Measurements from ENCODE around the gene IGFLR1.
"Not testable (repeated sequence)": the region's sequence is repeated elsewhere in the genome, so short reads cannot be mapped to it uniquely, and the experiment has no call there.

The IGFLR1 gene

GRCh38 chr19:35777086-35777841 lies 35.0 kb upstream of the IGFLR1 start:
- Histone ChIP-seq H3K9me3 (ENCODE audit: control insufficient read depth, low read length) (no peaks in the 10 kb centered on the region), H3K27me3 (replicated peaks; ENCODE audit: control insufficient read depth, insufficient read depth, low read length, poor library complexity, severe bottlenecking) (no peaks in the 10 kb centered on the region), H3K4me1 (ENCODE audit: control insufficient read depth, insufficient read depth, low read length, poor library complexity, severe bottlenecking) (peaks cover 17% of the 10 kb centered on the region), H3K27ac (ENCODE audit: insufficient read depth, low read length, poor library complexity, severe bottlenecking) (no peak overlapping the region), H3K4me3 (ENCODE audit: insufficient read depth, low read depth, low read length, poor library complexity, severe bottlenecking) (no peak overlapping the region), H3K36me3 (ENCODE audit: control insufficient read depth, insufficient read depth, low read length) (no peaks in the 10 kb centered on the region)
- no peak for DNase-seq

- Histone ChIP-seq H3K9me3 (ENCODE audit: control insufficient read depth, low read length) (no peaks in the 10 kb centered on the region), H3K4me3 (ENCODE audit: insufficient read depth, low read depth, low read length, poor library complexity, severe bottlenecking) (peak overlapping the region; percentile 59), H3K4me1 (ENCODE audit: control insufficient read depth, insufficient read depth, low read length, poor library complexity, severe bottlenecking) (peaks cover 17% of the 10 kb centered on the region), H3K27ac (ENCODE audit: insufficient read depth, low read length, poor library complexity, severe bottlenecking) (no peak overlapping the region), H3K36me3 (ENCODE audit: control insufficient read depth, insufficient read depth, low read length) (no peaks in the 10 kb centered on the region), H3K27me3 (replicated peaks; ENCODE audit: control insufficient read depth, insufficient read depth, low read length, poor library complexity, severe bottlenecking) (no peaks in the 10 kb centered on the region)
- no peak for DNase-seq
Observed at GRCh38 chr19:35776102-35776788, 34.0 kb upstream of the IGFLR1 start.

DNA sequence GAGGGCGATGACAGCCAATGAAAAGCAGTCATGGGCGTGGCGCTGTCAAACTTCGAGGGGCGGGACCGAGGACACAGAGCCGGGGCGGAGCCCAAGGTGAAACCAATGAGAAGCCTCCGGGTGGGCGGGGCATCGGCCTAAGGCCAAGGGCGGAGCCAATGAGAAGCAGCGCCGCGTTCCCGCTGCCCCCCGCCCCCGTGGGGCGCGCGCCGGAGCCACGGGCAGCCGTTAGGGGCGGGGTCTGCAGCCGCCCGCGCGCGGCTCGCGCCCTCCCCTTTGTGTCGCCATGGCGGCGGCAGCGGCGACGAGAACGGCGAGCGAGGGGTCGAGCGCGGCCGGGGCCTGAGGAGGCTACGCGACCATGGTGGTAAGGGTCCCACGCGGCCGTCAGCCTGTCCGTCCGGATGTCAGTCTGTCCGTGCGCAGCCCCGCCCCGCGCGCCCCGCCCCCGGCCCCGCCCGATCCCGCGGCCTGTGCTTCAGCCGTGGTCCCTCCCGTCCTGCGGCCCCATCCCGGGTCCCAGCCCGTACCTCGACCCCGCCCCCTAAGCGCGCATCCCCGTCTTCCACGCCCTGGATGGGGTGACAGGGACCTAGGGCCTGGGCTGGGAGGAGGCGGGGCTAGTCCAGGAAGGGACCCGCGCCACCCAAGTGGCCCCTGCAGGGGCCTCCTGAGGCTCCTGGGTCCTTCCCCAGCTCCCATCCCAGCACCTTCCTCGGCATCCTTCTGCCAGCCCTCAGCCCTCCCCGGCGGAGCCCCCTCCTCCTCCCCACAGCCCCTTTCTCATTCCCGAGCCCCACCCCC lies 33.2 kb upstream of the IGFLR1 start, which contains the start of gene ARHGAP33:
ARHGAP33 (plus strand) TSS at position 267 of the 804 bp plus-strand sequence; CDS start at position 362, 95 bp downstream.
- no peak within 1 kb of the TSS for H3K27ac ChIP-seq (ENCODE audit: insufficient read depth, low read length, poor library complexity, severe bottlenecking)
- peak within 1 kb of the TSS; percentile 59 for H3K4me3 ChIP-seq (ENCODE audit: insufficient read depth, low read depth, low read length, poor library complexity, severe bottlenecking)
- no peaks in the 10 kb centered on the region for H3K27me3 ChIP-seq (replicated peaks; ENCODE audit: control insufficient read depth, insufficient read depth, low read length, poor library complexity, severe bottlenecking)
- DNase-seq: peak; percentile 97 to 99 (median 97)
- H3K36me3 ChIP-seq (ENCODE audit: control insufficient read depth, insufficient read depth, low read length): no peaks in the 10 kb centered on the region
- no peaks in the 10 kb centered on the region for H3K9me3 ChIP-seq (ENCODE audit: control insufficient read depth, low read length)
- H3K4me1 ChIP-seq (ENCODE audit: control insufficient read depth, insufficient read depth, low read length, poor library complexity, severe bottlenecking): peaks cover 17% of the 10 kb centered on the region

GRCh38 chr19:35775046-35775297 lies 32.7 kb upstream of the IGFLR1 start:
- Histone ChIP-seq H3K27ac (ENCODE audit: insufficient read depth, low read length, poor library complexity, severe bottlenecking) (no peak overlapping the region), H3K4me1 (ENCODE audit: control insufficient read depth, insufficient read depth, low read length, poor library complexity, severe bottlenecking) (peaks cover 17% of the 10 kb centered on the region), H3K27me3 (replicated peaks; ENCODE audit: control insufficient read depth, insufficient read depth, low read length, poor library complexity, severe bottlenecking) (no peaks in the 10 kb centered on the region), H3K36me3 (ENCODE audit: control insufficient read depth, insufficient read depth, low read length) (no peaks in the 10 kb centered on the region), H3K9me3 (ENCODE audit: control insufficient read depth, low read length) (no peaks in the 10 kb centered on the region), H3K4me3 (ENCODE audit: insufficient read depth, low read depth, low read length, poor library complexity, severe bottlenecking) (peak overlapping the region; percentile 50)
- DNase-seq: no peak

DNA sequence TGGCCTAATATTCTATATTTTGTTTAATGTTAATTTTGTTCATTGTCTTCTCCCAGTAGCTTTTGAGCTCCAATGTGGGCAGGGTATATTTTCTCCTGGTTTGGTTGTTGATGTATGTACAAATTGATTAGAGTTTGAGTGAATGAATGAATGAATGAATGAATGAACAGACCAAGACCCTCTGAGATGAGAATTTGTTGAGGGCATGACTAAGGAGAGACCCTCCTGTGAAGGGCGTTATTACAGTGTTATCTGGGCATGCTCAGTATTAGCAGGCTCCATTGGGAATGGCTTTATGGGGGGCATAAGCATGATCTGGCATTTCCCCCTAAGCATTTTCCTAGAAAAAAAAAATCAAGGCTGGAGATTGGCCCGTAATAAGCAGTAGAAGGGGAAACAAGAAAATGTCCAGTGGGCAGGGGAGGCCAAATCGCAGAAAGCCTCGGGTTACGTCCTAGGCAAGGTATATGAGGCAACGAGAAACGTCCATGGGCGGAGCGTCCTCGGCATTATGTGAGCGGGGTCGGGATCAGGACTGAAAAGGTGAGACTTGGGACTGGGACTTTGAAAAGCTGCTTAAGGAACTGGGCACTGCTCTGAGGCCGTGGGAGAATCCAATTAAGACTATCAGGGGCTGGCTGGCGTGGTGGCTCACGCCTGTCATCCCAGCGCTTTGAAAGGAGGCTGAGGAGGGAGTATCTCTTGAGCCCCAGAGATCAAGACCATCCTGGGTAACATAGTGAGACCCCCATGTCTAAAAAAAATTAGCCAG lies 32.2 kb upstream of the IGFLR1 start:
- no peaks in the 10 kb centered on the region for H3K27me3 ChIP-seq (replicated peaks; ENCODE audit: control insufficient read depth, insufficient read depth, low read length, poor library complexity, severe bottlenecking)
- no peak for DNase-seq
- no peaks in the 10 kb centered on the region for H3K36me3 ChIP-seq (ENCODE audit: control insufficient read depth, insufficient read depth, low read length)
- H3K4me1 ChIP-seq (ENCODE audit: control insufficient read depth, insufficient read depth, low read length, poor library complexity, severe bottlenecking): peaks cover 17% of the 10 kb centered on the region
- H3K4me3 ChIP-seq (ENCODE audit: insufficient read depth, low read depth, low read length, poor library complexity, severe bottlenecking): peak overlapping the region; percentile 50
- H3K9me3 ChIP-seq (ENCODE audit: control insufficient read depth, low read length): no peaks in the 10 kb centered on the region
- H3K27ac ChIP-seq (ENCODE audit: insufficient read depth, low read length, poor library complexity, severe bottlenecking): no peak overlapping the region

GRCh38 chr19:35773020-35773806 lies 31.0 kb upstream of the IGFLR1 start:
- no peak for DNase-seq
- peaks cover 8% of the 10 kb centered on the region for H3K36me3 ChIP-seq (ENCODE audit: control insufficient read depth, insufficient read depth, low read length)
- no peaks in the 10 kb centered on the region for H3K27me3 ChIP-seq (replicated peaks; ENCODE audit: control insufficient read depth, insufficient read depth, low read length, poor library complexity, severe bottlenecking)
- H3K4me3 ChIP-seq (ENCODE audit: insufficient read depth, low read depth, low read length, poor library complexity, severe bottlenecking): no peak overlapping the region
- no peaks in the 10 kb centered on the region for H3K9me3 ChIP-seq (ENCODE audit: control insufficient read depth, low read length)
- H3K27ac ChIP-seq (ENCODE audit: insufficient read depth, low read length, poor library complexity, severe bottlenecking): no peak overlapping the region
- H3K4me1 ChIP-seq (ENCODE audit: control insufficient read depth, insufficient read depth, low read length, poor library complexity, severe bottlenecking): peaks cover 17% of the 10 kb centered on the region

GRCh38 chr19:35772362-35772761 lies 30.1 kb upstream of the IGFLR1 start:
- H3K4me1 ChIP-seq (ENCODE audit: control insufficient read depth, insufficient read depth, low read length, poor library complexity, severe bottlenecking): peaks cover 17% of the 10 kb centered on the region
- DNase-seq; H3K4me3 ChIP-seq (ENCODE audit: insufficient read depth, low read depth, low read length, poor library complexity, severe bottlenecking); H3K27ac ChIP-seq (ENCODE audit: insufficient read depth, low read length, poor library complexity, severe bottlenecking); H3K9me3 ChIP-seq (ENCODE audit: control insufficient read depth, low read length); H3K27me3 ChIP-seq (replicated peaks; ENCODE audit: control insufficient read depth, insufficient read depth, low read length, poor library complexity, severe bottlenecking): not testable (repeated sequence)
- peaks cover 12% of the 10 kb centered on the region for H3K36me3 ChIP-seq (ENCODE audit: control insufficient read depth, insufficient read depth, low read length)

- H3K4me1 ChIP-seq (ENCODE audit: control insufficient read depth, insufficient read depth, low read length, poor library complexity, severe bottlenecking): no peaks in the 10 kb centered on the region
- no peak for DNase-seq
- no peaks in the 10 kb centered on the region for H3K27me3 ChIP-seq (replicated peaks; ENCODE audit: control insufficient read depth, insufficient read depth, low read length, poor library complexity, severe bottlenecking)
- peaks cover 30% of the 10 kb centered on the region for H3K36me3 ChIP-seq (ENCODE audit: control insufficient read depth, insufficient read depth, low read length)
- H3K4me3 ChIP-seq (ENCODE audit: insufficient read depth, low read depth, low read length, poor library complexity, severe bottlenecking): no peak overlapping the region
- H3K27ac ChIP-seq (ENCODE audit: insufficient read depth, low read length, poor library complexity, severe bottlenecking): no peak overlapping the region
- H3K9me3 ChIP-seq (ENCODE audit: control insufficient read depth, low read length): no peaks in the 10 kb centered on the region
Observed at GRCh38 chr19:35768082-35768421, 25.8 kb upstream of the IGFLR1 start.
